Stimulated activated naive CD8-positive, alpha-beta T cell treated with anti-CD3 and anti-CD28 coated beads, Interleukin-15, Interleukin-2, amounts not matched to agents 100 U/mL and 50 U/mL, for 24 hours (primary cell): ENCODE data around the gene TUBGCP3.
"Not testable (repeated sequence)": the region's sequence is repeated elsewhere in the genome, so short reads cannot be mapped to it uniquely, and the experiment has no call there.

ENCODE experiments used
- ATAC-seq: fragments of 150-1000 bp; cut with Tn5 transposase; one replicate; pipeline ENCODE4 v1.10.0; 2021
- DNase-seq: peaks from one replicate; pipeline ENCODE4 v3.0.0; 2021

The TUBGCP3 gene

GRCh38 chr13:112579310-112579843, 8.6 kb downstream of the TUBGCP3 start:
- ATAC-seq, result no peak
- no peak for DNase-seq

- ATAC-seq (no peak), DNase-seq (no peak)
Measured at GRCh38 chr13:112576768-112577167, 11.2 kb downstream of the TUBGCP3 start.

DNA sequence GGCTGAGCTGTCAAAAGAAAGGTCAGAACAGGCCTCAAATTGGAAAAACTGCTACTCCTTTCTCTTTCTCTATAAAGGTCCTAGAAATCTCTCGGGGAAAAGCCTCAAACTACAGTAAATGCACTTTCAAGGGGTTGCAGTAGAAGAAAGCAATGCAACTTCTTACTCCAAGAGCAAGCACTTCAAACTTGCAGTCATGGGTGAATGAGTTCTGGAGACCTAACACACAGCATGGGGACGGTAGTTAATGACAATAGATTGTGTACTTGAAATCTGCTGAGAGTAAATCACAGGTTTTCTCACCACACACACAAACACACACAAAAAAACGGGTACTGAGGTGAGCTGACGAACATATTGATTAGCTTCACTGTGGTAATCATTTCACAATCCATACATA, 11.8 kb downstream of the TUBGCP3 start:
- DNase-seq (no peak), ATAC-seq (no peak)

DNA sequence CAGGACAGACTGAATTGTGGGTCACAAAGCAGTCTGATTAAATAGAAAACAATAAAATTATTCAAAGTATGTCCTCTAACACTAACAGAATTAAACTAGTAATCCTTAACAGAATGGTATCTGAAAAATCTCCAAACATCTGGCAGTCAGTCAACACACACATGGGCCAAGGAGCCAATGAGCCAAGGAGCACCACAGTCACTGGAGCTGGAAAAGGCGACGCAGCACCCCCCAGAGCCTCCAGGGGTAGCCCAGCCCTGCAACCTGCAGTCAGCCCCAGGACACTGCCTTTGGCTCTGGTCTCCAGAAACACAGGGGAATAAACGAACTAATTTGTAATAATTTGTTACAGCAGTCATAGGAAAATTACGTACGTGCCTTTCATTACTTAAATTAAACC, 12.3 kb downstream of the TUBGCP3 start:
- DNase-seq (no peak), ATAC-seq (no peak)

GRCh38 chr13:112574834-112575613, 12.9 kb downstream of the TUBGCP3 start:
- DNase-seq, result no peak

GRCh38 chr13:112574416-112574815, 13.5 kb downstream of the TUBGCP3 start:
- DNase-seq (no peak), ATAC-seq (no peak)

More at GRCh38 chr13:112574834-112575613, 12.9 kb downstream of the TUBGCP3 start:
- ATAC-seq, result peak; percentile 19

- no peak for DNase-seq
- no peak for ATAC-seq
Measured at GRCh38 chr13:112573710-112574109, 14.2 kb downstream of the TUBGCP3 start.

GRCh38 chr13:112572366-112572765, 15.6 kb downstream of the TUBGCP3 start:
- ATAC-seq, result no peak
- DNase-seq, result no peak

DNA sequence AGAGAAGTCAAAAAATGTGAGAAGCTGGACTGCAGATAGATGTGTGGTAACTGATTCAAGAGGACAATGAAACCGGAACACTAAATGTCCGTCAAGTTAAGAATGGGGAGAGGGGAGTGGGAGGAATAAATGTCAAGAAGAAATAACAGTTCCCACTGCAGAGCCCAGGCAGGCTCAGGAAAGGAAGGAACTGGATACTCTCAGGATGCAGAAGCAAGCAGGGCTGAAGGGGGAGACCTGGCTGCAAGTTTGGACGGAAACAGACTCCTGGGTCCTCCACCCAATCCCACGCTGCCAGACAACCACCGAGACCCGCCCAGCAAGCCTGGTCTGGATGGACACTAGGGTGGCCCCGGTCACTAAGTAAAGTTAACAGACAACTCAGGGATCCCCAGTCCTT, 18.1 kb downstream of the TUBGCP3 start:
- no peak for DNase-seq
- ATAC-seq, result no peak

DNA sequence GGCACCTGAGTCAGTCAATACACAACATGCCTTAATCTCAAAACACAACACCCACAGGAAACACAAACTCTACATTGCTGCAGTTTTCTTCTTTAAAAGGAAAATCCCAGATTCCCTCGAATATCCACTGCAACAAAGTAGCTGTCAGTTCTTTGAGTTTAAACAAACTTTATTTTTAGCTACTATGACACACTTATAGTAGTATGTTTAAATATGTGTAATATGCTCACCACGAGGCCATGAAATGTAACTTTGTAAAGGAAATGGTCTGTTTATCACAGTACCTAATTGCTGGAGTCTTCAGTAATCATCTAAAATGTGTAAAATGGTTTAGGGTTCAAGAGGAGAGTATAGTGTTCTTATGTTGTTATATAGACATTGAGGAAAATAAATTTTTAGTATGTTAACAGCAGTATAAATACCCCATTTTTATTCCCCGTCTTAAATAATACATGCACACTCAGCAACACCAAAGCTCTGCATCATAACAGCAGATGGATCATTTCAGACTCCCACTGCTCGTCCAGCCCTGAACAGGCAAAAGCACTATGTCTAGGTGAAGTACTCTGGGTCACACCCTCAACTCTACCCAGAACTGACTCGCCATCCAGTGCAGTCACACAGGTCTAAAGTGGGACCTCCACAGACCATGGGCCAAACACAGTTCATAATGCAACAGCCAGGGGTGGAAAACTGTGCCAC, 20.6 kb downstream of the TUBGCP3 start:
- DNase-seq, result no peak
- ATAC-seq, result no peak

DNA sequence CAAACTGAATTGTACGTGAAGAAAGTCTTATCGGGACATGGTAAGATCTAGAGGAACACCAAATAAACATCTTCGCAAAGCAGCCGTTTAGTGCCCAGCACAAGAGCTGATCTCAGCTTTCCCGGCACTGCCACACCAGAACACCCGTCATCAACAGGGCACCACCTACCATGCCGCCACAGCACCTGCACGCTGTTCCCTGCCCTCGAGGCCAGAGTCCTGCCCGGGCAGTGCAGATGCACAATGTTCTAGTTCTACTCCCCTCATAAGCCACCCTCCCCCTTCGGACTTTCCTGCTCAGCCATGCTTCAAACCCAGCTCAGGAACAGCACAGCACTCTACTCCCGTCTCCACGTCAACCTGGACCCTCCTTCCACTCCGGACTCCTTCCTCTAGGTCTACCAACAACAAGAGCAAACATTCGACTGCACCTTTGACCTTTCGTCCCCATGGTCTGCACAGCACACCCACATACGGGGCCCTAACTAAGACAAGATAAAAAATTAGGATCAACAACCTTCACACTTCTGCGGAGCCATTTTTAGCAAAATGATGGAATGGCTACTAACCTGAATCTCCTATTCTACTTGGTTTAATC, 25.1 kb downstream of the TUBGCP3 start:
- no peak for DNase-seq
- no peak for ATAC-seq

DNA sequence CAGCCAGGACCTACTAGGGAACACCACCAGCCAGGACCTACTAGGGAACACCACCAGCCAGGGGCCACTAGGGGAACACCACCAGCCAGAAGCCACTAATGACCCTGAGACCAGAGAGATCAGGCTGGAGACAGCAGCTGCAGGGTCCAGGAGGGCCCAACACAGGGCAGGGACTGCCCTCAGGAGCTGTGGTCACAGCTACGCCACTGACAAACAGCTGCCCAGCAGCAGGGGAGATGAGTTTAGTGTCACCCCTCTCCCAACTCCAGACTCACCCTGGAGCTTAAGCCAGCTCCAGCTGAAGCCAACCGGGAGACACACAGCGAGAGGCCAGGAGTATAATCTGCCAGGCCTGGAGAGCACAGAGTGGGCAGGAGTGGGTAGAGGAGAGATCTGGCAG, 25.7 kb downstream of the TUBGCP3 start:
- no peak for DNase-seq
- no peak for ATAC-seq

DNA sequence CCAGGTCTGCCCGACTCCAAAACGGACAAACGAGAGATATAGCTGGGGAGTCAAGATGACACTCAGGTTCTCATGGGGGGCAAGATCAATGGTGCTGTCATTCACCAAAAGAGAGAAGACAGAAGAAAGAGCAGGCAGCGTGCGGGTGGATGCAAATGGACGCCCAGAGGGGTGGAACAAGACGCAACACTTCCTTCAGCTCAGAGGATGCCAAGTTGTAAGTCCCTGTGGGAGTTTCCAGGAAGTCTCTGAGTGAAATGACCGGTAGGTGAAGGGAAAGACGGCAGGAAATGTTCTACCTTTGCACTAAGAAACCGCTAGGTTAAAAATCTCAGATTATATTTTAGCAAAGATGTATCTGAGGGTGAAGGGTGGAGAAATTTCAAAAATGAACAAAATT, 26.5 kb downstream of the TUBGCP3 start:
- no peak for DNase-seq
- no peak for ATAC-seq

DNA sequence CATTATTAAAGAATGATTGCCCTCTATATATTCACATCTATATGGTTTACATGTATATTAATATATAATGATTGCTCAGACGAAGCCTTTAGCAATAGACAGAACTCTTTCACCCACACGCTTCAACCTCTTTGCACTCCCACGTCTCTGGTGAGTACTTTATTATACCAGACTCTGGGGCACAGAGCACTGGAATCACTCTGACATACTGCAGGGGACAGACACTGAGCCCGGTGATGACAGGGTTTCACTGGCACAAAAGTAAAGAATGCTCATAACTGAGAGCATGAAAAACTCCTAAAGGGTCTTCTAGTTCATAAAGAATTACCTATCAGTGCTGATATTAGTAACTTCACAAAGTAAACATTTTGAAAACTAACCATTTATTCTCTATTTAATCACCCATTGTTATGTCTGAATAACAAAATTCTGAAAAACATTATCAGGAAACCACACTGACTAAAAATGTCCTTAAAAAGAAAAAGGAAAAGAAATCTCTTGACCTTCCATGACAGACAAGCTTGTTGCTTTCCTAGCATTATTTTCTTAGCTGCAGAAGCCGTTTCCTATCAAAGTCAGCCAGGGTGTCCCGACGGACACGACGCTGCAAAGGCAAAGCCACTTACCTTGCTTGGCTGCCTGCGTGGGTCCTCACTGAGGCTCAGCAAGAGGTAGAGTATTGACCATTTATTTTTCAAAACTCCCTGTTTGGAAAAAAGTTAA, 29.1 kb downstream of the TUBGCP3 start:
- DNase-seq (no peak), ATAC-seq (no peak)

- DNase-seq (no peak), ATAC-seq (no peak)
Measured at GRCh38 chr13:112556600-112556999, 31.4 kb downstream of the TUBGCP3 start.

GRCh38 chr13:112554214-112554850, 33.6 kb downstream of the TUBGCP3 start:
- DNase-seq (no peak), ATAC-seq (no peak)

DNA sequence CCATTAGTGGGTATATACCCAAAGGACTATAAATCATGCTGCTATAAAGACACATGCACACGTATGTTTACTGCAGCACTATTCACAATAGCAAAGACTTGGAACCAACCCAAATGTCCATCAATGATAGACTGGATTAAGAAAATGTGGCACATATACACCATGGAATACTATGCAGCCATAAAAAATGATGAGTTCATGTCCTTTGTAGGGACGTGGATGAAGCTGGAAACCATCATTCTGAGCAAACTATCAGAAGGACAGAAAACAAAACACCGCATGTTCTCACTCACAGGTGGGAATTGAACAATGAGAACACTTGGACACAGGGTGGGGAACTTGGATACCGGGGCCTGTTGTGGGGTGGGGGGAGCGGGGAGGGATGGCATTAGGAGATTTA, 39.0 kb downstream of the TUBGCP3 start:
- ATAC-seq, DNase-seq: not testable (repeated sequence)

DNA sequence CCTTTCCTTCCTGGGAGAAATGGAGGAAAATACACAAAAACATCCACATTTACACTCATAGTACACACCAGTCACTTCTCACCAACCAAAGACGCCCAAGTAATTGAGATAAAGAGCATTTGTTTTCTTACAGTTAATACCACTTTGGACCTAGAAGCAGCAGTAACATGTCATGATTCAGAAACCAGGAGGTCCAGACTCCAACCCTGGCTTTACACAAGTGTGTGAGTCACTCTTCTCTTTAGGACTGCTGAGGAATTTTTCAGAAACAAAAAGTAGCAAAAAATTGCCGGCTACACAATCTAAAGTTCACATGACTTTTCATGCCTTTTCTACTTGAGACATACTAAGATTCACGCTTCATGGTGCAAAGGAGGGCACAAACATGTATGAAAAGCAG, 42.1 kb downstream of the TUBGCP3 start:
- DNase-seq, result no peak
- ATAC-seq, result no peak

DNA sequence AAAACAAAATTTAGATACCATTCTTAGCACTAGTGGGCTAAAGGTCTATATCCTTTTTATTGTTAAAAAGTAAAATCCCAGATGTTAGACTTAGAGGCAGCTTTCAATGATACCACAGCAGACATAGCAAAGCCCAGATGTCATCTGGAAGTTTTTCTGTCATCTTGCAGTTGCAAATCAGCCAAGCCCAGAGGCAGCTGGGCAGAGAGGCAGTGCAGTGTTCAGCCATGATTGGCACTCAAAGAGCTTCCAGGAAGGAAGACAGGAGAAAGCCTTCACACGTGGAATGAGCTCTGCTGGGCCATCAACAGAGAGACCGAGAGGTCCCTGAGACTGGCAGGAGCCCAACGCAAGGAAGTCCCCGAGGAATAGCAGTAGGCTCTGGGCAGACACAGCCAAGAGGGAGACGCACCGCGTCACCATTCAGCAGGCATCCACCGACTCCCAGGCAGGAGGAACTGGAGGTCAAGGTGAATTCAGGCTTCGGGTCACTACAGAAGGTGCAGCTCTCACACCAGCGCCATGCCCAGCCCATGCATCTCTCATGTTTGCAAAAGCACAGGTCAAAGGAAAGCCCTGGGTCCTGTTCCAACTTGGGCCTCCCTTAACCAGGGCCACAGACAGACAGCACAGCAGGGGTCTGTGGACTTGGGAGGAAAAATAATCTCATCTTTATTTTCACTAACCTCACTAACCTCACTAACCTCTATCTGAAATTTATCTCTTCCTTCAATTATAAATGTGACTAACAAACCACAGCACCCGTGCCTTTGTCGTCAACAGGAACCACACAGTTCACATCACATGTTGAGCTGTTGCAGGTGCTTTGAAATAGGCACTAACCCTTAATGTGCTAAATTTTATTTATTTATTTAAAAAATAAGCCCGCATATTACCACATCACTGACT, 54.9 kb downstream of the TUBGCP3 start:
- DNase-seq, result peak; percentile 21
- peak; percentile 79 for ATAC-seq

DNA sequence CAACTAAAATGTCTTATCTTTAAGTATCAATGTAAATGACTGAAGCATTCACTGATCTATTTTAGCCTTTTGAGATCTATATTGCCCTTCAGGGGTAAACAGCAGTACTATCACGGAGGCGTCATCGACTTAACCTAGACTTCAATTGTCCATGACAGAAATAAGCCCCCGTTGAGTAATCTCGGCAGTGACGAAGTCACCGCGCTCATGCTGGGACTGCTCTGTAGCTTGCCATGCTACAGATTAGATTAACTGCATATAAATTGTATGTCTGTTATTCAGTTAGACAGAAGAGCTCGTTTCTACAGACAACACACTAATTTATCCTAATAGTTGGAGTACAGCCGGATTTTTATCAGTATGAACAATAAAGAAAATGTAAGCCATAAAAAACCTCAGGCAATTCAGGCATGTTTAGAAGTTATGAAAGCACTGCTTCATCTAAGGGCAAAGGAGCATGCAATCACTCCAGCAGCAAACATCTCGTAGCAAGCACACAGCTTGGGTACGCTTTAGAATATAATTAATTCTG, 56.6 kb downstream of the TUBGCP3 start:
- ATAC-seq, result no peak

DNA sequence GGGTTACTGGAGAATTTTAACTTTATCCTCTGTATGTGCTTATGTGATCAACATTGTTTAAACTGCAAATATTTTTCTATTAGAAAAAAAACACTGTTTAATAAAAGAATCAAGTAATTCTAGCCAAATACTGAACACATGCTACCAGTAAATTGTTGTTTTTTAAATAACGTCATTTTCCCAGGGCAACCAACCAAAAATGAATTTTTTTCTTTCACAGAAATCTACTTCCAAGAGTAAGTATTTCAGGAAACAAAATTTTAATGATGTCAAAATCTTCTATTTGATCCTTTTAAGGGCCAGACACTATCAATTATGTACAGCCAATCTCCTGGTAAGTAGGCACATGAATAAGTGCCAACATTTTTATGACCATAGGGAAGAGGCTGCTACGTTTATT, 57.1 kb downstream of the TUBGCP3 start:
- DNase-seq, result no peak
- ATAC-seq, result no peak

More for the DNA sequence above, 56.6 kb downstream of the TUBGCP3 start:
- no peak for DNase-seq
